Activated CD8-positive, alpha-beta memory T cell treated with anti-CD3 and anti-CD28 coated beads for 4 hours (primary cell): ENCODE results near the gene C16orf54.
"Not testable (repeated sequence)": the region's sequence is repeated elsewhere in the genome, so short reads cannot be mapped to it uniquely, and the experiment has no call there.

Experiments used
- DNase-seq, 2 donors: peaks; one replicate each; pipeline ENCODE4 v3.0.0-alpha.2; 2020; ENCODE audit warnings: low read depth in 2 of 2

The C16orf54 gene

DNA sequence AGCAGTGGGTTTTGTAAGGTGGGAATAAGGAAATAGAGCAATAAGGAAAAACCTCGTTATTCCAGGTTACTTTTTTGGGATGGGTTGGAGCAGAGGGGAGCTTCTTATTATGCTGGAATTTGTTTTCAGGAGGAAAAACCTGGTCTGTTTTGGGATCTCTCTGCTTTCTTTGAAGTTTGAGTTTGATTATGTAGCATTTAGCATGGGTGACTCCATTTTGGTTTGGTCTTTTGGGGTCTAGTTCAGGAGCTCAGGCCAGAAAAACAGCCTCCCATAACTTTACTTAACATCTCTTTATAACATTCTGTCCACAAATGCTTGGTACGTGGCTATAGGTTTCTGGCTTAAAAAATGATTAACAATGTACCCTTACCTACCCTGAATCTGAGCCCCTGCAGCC is 23.7 kb upstream of the C16orf54 start:
- DNase-seq = no peak

DNA sequence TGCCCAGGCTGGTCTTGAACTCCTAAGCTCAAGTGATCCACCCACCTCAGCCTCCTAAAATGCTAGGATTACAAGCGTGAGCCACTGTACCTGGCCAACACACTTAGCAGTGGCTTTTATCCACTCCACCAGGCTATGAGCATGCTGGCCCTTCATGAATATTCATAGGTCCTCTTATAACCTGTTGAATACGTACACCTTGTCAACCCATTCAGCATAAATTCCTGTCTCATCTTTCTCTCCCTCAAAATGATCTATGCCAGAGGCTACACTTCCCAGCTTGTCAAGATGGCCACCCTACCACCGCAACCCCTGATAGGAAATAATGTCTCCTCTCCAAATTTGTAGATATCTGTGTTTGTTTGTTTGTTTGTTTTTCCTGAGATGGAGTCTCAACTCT is 21.3 kb upstream of the C16orf54 start:
- DNase-seq = no peak

- no peak for DNase-seq
Measured at GRCh38 chr16:29766571-29766970, 20.8 kb upstream of the C16orf54 start.

DNA sequence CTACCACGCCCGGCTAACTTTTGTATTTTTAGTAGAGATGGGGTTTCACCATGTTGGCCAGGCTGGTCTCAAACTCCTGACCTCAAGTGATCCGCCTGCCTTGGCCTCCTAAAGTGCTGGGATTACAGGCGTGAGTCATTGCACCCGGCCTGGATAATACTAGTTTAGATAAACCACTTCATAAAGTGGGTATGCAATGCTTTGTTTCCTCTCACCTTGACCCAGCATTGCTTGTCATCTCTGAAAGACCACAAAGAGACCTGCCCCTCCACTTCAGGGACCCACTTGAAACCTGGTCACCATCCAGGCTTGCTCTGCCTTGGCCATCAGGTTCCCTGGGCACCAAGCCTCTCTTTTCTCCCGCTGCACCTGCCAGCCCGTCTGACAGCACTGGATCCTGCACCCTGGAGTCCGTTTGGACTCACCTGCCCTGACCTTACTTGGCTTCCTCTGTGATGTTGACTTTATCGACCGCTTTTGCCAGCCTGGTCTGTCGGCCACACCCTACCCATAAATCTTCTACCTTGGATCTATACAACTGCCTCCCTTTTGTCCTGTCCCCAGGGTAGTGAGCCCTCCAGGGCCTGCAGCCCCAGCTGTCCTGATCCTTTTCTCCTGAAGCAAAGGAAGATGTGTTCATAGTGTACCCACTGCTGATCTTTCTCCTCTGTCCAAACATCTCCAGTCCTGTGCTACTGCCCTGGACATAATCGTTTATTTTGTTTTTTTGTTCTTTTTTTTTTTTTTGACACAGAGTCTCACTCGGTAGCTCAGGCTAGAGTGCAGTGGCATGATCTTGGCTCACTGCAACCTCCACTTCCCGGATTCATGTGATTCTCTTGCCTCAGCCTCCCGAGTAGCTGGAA is 19.6 kb upstream of the C16orf54 start:
- no peak for DNase-seq

DNA sequence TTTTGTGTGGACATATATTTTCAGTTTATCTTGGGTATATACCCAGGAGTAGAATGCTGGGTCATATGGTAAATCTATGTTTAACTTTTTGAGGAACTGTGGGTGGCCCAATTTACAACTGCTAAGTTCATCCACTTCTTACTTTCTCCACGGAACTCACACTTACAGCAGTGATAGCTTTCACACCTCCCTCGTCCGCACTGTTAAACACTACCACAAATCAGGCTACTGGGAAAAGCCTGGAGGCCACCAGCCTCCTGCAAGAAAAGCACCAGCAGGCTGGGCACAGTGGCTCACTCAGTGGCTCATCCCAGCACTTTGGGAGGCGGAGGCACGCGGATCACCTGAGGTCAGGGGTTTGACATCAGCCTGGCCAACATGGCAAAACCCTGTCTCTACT is 17.5 kb upstream of the C16orf54 start:
- DNase-seq = no peak

DNA sequence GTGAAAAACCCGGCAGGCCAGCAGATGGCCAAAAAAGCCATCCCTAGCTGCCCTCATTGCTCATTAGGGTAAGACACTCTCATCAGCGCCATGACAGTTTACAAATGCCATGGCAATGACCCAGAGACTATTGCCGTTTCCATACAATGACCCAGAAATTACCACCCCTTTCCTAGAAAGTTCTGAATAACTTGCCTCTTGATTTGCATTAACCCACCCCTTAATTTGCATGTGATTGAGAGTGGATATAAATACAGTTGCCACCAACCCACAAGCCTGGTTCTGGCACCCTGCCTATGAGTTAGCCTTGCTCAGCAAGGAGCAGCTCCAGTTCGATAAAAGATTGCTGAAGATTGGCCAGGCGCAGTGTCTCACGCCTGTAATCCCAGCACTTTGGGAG is 16.1 kb upstream of the C16orf54 start:
- no peak for DNase-seq

GRCh38 chr16:29761280-29761651 is 15.5 kb upstream of the C16orf54 start:
- not testable (repeated sequence) for DNase-seq

DNA sequence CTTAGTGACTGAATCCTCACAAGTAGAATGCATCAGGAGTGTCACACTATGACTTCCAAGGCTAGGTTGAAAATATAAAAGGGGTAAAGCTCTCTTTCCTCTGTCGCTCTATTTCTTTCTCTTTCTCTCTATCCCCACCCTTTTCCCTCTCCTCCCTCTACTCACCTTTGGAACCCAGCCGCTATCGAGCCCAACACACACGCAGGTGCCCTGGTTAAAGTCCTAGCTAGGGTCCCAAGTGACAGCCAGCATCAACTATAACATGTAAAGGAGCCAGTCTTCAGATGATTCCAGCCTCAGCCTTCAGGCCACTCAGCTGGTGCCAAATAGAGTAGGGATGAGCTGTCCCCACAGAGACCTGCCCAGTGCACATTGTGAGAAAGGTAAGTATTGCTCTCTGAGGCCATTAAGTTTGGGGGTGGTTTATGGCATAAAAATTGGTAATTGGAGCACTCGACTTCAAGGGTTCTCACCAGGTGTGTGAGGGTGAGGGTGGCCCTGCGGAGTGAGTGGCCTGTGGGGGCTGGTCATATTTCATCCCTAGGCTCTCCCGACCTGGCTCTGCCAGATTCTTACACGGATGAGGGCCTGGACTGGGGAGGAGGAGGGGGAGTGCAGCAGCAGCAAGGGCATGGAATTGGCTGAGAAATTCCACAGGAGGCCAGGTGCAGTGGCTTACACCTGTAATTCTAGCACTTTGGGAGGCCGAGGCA is 14.9 kb upstream of the C16orf54 start:
- DNase-seq = no peak

- no peak for DNase-seq
Measured at GRCh38 chr16:29757950-29758466, 12.2 kb upstream of the C16orf54 start.

- not testable (repeated sequence) for DNase-seq
Measured at GRCh38 chr16:29757086-29757485, 11.3 kb upstream of the C16orf54 start.

DNA sequence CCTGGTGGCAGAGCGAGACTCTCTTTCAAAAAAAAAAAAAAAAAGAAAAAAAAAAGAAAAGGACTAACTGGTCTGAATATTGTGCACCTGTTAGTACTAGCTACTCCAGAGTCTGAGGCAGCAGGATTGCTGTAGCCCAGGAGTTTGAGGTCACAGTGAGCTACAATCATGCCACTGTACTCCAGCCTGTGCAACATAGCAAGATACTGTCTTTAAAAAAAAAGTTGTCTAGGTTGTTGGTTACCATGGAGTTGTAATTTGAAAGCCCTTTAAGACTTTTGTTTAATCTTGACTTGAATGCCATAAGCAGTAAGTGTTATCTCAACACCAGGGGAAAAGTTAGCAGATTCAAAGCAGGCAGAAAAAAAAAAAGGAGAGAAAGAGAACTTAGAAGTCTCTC is 10.9 kb upstream of the C16orf54 start:
- DNase-seq = no peak

DNA sequence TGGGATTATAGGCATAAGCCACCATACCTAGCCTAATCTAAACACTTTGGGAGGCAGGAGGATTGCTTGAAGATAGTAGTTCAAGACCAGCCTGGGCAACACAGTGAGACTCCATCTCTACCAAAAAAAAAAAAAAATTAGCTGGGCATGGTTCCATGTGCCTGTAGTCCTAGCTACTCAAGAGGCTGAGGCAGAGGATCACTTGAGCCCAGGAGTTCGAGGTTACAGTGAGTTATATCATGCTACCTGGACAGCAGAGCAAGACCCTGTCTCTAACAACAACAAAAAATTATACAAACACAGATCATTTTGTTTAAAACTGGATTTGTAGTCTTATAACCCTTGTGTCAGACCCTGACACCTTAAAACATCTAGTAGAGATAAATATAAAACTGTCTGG is 7.7 kb upstream of the C16orf54 start:
- no peak for DNase-seq

- DNase-seq = not testable (repeated sequence)
Measured at GRCh38 chr16:29748760-29749149, 3.0 kb upstream of the C16orf54 start.

DNA sequence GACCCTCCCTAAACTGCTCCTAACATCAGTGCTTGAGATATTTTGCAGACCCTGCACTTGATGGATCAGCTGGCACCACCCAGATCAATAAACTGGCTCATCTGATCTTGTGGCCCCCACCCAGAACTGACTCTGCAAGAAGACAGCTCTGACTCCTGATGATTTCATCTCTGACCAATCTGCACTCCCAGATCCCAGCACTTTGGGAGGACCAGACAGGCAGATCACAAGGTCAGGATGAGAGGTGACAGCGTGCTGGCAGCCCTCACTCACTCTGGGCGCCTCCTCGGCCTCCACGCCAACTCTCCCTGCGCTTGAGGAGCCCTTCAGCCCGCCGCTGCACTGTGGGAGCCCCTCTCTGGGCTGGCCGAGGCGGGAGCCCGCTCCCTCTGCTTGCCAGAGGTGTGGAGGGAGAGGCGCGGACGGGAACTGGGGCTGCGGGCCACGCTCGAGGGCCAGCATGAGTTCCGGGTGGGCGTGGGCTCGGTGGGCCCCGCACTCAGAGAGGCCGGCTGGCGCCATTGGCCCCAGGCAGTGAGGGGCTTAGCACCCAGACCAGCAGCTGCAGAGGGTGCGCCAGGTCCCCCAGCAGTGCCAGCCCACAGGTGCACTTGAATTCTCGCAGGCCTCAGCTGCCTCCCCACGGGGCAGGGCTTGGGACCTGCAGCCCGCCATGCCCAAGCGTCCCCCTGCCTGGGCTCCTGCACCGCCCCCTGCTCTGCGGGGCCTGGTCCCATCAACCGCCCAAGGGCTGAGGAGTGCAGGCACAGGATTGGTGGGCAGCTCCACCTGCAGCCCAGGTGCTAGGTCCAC is 2.4 kb upstream of the C16orf54 start:
- DNase-seq = no peak

DNA sequence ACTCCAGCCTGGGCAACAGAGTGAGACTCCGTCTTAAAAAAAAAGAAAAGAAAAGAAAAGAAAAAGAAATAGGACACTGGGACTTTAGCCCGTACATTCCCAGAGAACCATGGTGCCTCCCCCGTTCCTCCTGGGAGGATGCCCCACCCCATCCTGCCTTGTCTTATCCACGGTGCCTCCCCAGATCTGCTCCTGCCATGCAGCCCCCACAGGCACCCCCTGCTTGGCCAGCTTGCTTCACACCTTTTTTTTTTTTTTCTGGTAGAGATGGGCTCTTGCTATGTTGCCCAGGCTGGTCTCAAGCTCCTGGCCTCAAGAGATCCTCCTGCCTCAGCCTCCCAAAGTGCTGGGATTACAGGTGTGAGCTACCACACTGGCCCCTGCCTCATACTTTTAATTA is 728 bp upstream of the C16orf54 start:
- not testable (repeated sequence) for DNase-seq

GRCh38 chr16:29745121-29745852 is 503 bp downstream of the C16orf54 start:
- peak; percentile 31 to 32 for DNase-seq

DNA sequence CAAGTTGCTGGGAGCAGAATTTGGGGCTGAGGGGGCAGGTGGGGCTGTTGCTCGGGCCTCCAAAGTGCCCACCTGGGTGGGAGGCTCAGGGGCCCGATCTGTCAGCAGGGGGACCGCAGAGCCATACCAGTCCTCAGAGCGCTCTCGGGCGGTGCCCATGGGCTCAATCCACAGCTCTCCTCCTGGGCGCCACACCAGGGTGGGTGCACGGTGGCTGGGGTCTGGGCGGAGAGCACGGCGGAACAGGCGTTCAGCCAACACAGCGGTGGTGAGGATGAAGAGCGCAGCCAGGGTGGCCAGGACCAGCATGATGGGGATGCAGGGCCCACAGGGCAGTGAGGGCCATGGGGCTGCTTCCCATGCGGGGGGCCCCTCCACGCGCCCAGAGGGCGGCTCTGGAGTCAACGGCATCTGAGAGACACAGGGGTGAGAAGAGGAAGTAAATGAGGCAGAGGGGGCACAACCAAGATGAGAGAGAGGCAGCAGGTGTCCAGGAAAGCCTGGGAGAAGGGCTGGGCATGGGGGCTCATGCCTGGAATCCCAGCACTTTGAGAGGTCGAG is 1.2 kb downstream of the C16orf54 start:
- no peak for DNase-seq

DNA sequence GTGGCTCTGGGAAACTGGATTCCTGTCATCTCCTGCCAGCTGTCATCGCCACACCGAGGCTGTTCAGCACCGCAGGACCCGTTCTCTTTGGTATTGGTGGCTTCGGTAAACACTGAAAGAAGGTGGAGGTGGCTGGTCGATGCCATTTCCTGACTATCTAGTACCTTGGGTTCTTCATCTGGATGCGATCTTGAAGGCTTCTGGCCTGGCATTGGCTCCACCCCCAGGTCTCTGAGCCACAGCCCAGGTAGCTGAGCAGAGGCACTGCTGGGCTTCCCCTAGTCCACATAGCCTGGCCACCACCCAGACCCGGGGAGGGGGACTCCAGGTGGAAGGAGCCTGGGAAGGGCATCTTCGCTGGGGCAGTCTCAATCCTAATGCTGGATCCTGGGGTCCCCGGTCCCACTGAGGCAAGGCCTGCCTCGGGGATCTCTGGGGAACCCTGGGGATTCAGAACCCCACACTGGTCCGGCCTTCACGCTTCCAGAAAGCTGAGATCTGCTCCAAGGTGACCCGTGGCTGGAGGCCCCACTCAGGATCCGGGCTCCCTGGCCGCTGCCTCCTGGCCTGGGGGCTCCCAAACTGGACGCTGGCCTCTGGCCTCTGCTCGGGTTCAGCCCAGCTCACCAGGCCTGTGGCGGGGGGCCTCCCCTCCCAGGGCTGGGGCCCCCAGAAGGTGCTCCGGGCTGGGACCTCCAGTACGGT is 1.8 kb downstream of the C16orf54 start:
- no peak for DNase-seq

- DNase-seq = no peak
Measured at GRCh38 chr16:29743475-29743826, 2.3 kb downstream of the C16orf54 start.

- no peak for DNase-seq
Measured at GRCh38 chr16:29742683-29743275, 3.0 kb downstream of the C16orf54 start.
